ENCODE measurements around the gene GARNL3.

- TF ChIP-seq, protein P1, sequence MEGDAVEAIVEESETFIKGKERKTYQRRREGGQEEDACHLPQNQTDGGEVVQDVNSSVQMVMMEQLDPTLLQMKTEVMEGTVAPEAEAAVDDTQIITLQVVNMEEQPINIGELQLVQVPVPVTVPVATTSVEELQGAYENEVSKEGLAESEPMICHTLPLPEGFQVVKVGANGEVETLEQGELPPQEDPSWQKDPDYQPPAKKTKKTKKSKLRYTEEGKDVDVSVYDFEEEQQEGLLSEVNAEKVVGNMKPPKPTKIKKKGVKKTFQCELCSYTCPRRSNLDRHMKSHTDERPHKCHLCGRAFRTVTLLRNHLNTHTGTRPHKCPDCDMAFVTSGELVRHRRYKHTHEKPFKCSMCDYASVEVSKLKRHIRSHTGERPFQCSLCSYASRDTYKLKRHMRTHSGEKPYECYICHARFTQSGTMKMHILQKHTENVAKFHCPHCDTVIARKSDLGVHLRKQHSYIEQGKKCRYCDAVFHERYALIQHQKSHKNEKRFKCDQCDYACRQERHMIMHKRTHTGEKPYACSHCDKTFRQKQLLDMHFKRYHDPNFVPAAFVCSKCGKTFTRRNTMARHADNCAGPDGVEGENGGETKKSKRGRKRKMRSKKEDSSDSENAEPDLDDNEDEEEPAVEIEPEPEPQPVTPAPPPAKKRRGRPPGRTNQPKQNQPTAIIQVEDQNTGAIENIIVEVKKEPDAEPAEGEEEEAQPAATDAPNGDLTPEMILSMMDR (IDR thresholded peaks at IDR 0.05): no peak
- no peak for TF ChIP-seq REST (IDR thresholded peaks at IDR 0.05; ENCODE audit: insufficient read depth in 1 of 2, low read depth in 2 of 2, low read length in 1 of 2)
- no peak for TF ChIP-seq POLR2AphosphoS5 (IDR thresholded peaks at IDR 0.05; ENCODE audit: low read depth, low read length)
- no peak for TF ChIP-seq SIN3A (IDR thresholded peaks at IDR 0.05; ENCODE audit: borderline replicate concordance, insufficient read depth, low read depth, low read length)
These were observed 124.3 kb downstream of the GARNL3 start for GRCh38 chr9:127388856-127389238.
